CD14-positive monocyte (primary cell): ENCODE results near the gene TAF1B. TPM values are rescaled to one million over a fixed set of nuclear protein-coding genes. Genes with fewer than 3 reads are reported as not detected.

Experiments
- DNase-seq, 3 donors: peaks; one replicate each; pipeline ENCODE4 v3.0.0-alpha.2; 2011 to 2022
- H2AFZ ChIP-seq: 2 replicates; pipeline ENCODE4 v1.6.0; 2012; ENCODE audit warnings: mild to moderate bottlenecking, low read depth, low read length, inconsistent platforms; ENCODE audit not compliant: insufficient read depth, poor library complexity, severe bottlenecking
- H3K27ac ChIP-seq, 2 donors: 1 replicate in 1 of 2; 2 replicates in 1 of 2; pipeline ENCODE4 v1.5.1; 2012 to 2013; ENCODE audit warnings: low read length in 2 of 2, control low read depth in 1 of 2, inconsistent platforms in 1 of 2, low read depth in 1 of 2, mild to moderate bottlenecking in 1 of 2
- H3K27me3 ChIP-seq, 2 donors: one replicate each; pipeline versions ENCODE4 v1.6.0 to v1.6.1; 2011 to 2013; ENCODE audit warnings: low read length in 2 of 2; ENCODE audit not compliant: control insufficient read depth in 2 of 2, insufficient read depth in 2 of 2
- H3K36me3 ChIP-seq, 2 donors: replicated peaks in 1 of 2; 1 replicate in 1 of 2; 2 replicates in 1 of 2; pipeline versions ENCODE4 v1.5.1 to v1.6.1; 2012 to 2013; ENCODE audit warnings: low read length in 2 of 2, control low read depth in 1 of 2, inconsistent platforms in 1 of 2, mild to moderate bottlenecking in 1 of 2; ENCODE audit not compliant: insufficient read depth in 2 of 2, control insufficient read depth in 1 of 2
- H3K4me1 ChIP-seq, 2 donors: 1 replicate in 1 of 2; 2 replicates in 1 of 2; pipeline versions ENCODE4 v1.5.1 to v1.6.1; 2012 to 2013; ENCODE audit warnings: low read length in 2 of 2, control low read depth in 1 of 2, inconsistent platforms in 1 of 2, mild to moderate bottlenecking in 1 of 2, moderate library complexity in 1 of 2; ENCODE audit not compliant: insufficient read depth in 2 of 2, control insufficient read depth in 1 of 2
- H3K4me2 ChIP-seq: replicated peaks from 2 replicates; pipeline ENCODE3; 2012; ENCODE audit warnings: low read length, moderate library complexity, mild to moderate bottlenecking; ENCODE audit not compliant: poor library complexity, severe bottlenecking; ENCODE audit errors: extremely low read depth
- H3K4me3 ChIP-seq, 3 experiments: fragments of 200-600 bp in 1 of 3; sonication (generic) in 1 of 3; replicated peaks in 1 of 3; 1 replicate in 2 of 3; 2 replicates in 1 of 3; pipeline ENCODE4 v1.5.1; 2011 to 2013; ENCODE audit warnings: low read length in 3 of 3, mild to moderate bottlenecking in 3 of 3, control low read depth in 2 of 3, low read depth in 2 of 3, inconsistent platforms in 1 of 3, moderate library complexity in 1 of 3
- H3K79me2 ChIP-seq: 2 replicates; pipeline ENCODE4 v1.6.0; 2012; ENCODE audit warnings: mild to moderate bottlenecking, control low read depth, inconsistent platforms, low read length, moderate library complexity; ENCODE audit not compliant: insufficient read depth
- H3K9ac ChIP-seq: 2 replicates; pipeline ENCODE4 v1.6.0; 2017; ENCODE audit warnings: low read length, mild to moderate bottlenecking; ENCODE audit not compliant: insufficient read depth, poor library complexity, severe bottlenecking
- H3K9me3 ChIP-seq, 2 donors: replicated peaks in 1 of 2; 1 replicate in 1 of 2; 2 replicates in 1 of 2; pipeline versions ENCODE4 v1.5.1 to v1.6.1; 2012 to 2013; ENCODE audit warnings: low read length in 2 of 2, control low read depth in 1 of 2; ENCODE audit not compliant: control insufficient read depth in 1 of 2, insufficient read depth in 1 of 2
- H4K20me1 ChIP-seq: 2 replicates; pipeline ENCODE4 v1.6.0; 2012; ENCODE audit warnings: mild to moderate bottlenecking, low read length, control low read depth, moderate library complexity; ENCODE audit not compliant: insufficient read depth
- H3K27ac Mint-ChIP-seq, 7 donors: one replicate each; pipeline ENCODE4 v1.8.0; 2020; ENCODE audit warnings: mild to moderate bottlenecking in 7 of 7, mixed read lengths in 7 of 7, moderate library complexity in 6 of 7, inconsistent platforms in 2 of 7
- H3K27me3 Mint-ChIP-seq, 3 donors: one replicate each; pipeline ENCODE4 v1.8.0; 2021 to 2022; ENCODE audit warnings: low read depth in 3 of 3, mild to moderate bottlenecking in 3 of 3, mixed read lengths in 3 of 3, moderate library complexity in 3 of 3, inconsistent platforms in 1 of 3
- H3K36me3 Mint-ChIP-seq, 2 donors: one replicate each; pipeline ENCODE4 v1.8.0; 2020; ENCODE audit warnings: mixed read lengths in 2 of 2, inconsistent platforms in 1 of 2, mild to moderate bottlenecking in 1 of 2
- H3K4me1 Mint-ChIP-seq: one replicate; pipeline ENCODE4 v1.8.0; 2020; ENCODE audit warnings: mild to moderate bottlenecking, mixed read lengths
- H3K4me3 Mint-ChIP-seq, 2 donors: one replicate each; pipeline ENCODE4 v1.8.0; 2020; ENCODE audit warnings: mild to moderate bottlenecking in 2 of 2, mixed read lengths in 2 of 2, moderate library complexity in 1 of 2
- H3K9me3 Mint-ChIP-seq, 7 donors: one replicate each; pipeline ENCODE4 v1.8.0; 2020 to 2022; ENCODE audit warnings: mixed read lengths in 7 of 7, mild to moderate bottlenecking in 6 of 7, moderate library complexity in 6 of 7, inconsistent platforms in 2 of 7
- WGBS: methylation state at CpG from one replicate; pipeline ENCODE4 v1.1.5; 2013; ENCODE audit warnings: missing lambda C conversion rate; ENCODE audit not compliant: insufficient coverage; 5-methylcytosine and 5-hydroxymethylcytosine counted together
- intact Hi-C, 2 donors: fragments of 100-400 bp; cut with micrococcal nuclease; formaldehyde crosslinking; loops; one replicate each; pipeline versions ENCODE4 v1.15.0 to v1.15.1; 2023
- polyA plus RNA-seq, 3 donors: library from polyadenylated mRNA; depleted of rRNA in 1 of 3; unstranded in 2 of 3; stranded (reverse) in 1 of 3; fragments of 300-500 nt in 2 of 3; fragments of >200 nt in 1 of 3; fragmentation: Illumina TruSeq in 2 of 3; gene quantifications; 1 replicate in 2 of 3; 2 replicates in 1 of 3; pipeline ENCODE4 v1.2.3, GENCODE V29; 2012 to 2021
- TF ChIP-seq, protein P1 (sequence below): fragments of 200-600 bp; IDR thresholded peaks from one replicate; pipeline ENCODE4 v1.8.0; 2022; ENCODE audit warnings: antibody characterized with exemption, mild to moderate bottlenecking

Gene TAF1B
- polyA plus RNA-seq, 3 donors = 6.0 to 8.4 (median 7.2) TPM

DNA sequence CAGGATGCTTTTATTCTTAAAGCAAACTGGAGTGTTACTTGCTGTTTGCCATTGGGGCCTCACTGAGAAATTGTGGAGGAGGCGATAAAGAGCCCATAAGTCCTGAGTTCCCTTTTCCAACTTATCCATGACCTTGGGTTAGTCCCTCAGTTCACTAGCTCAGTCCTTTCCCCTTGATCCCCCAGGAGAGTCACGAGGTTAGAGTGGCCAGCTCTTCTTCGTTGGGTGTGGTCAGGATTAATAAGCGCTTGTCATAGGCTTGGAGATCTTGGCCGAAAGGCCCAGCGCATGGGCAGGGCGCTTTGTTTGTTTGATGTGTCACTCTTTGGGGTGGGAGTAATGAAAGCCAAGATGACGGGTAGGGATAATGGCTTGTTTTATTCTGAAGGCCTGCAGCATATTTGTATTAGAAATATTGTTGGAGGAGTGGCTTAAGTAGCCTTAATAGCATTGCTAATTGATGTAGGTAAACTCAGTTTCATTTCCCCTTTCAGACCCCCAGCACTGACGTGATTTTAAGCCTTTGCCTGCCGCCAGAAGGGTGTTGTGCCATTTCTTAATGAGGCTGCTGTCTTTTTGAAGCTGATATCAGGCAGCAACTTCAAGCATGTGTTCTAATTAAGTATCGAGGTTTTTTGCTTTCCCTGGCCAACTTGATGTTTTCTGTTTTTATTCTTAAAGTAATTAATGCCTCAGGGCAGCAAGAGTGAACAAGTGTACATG lies 123.9 kb downstream of the TAF1B start:
- WGBS = 100% methylated on average over 8 of the region's 11 CpGs
- Histone ChIP-seq H3K4me2 (no peak overlapping the region), H3K27me3 (peaks cover 0 to 3% of the 10 kb centered on the region in 2 donors), H3K4me3 (no peak overlapping the region), H2AFZ (no peak overlapping the region), H4K20me1 (no peaks in the 10 kb centered on the region), H3K9me3 (no peaks in the 10 kb centered on the region), H3K36me3 (no peaks in the 10 kb centered on the region), H3K9ac (no peak overlapping the region), H3K4me1 (no peaks in the 10 kb centered on the region), H3K27ac (no peak overlapping the region), H3K79me2 (no peaks in the 10 kb centered on the region)
- H3K27me3 Mint-ChIP-seq = peaks cover 3 to 6% (median 6%) of the 10 kb centered on the region in 3 donors
- no peak overlapping the region for H3K4me3 Mint-ChIP-seq
- TF ChIP-seq, protein P1, sequence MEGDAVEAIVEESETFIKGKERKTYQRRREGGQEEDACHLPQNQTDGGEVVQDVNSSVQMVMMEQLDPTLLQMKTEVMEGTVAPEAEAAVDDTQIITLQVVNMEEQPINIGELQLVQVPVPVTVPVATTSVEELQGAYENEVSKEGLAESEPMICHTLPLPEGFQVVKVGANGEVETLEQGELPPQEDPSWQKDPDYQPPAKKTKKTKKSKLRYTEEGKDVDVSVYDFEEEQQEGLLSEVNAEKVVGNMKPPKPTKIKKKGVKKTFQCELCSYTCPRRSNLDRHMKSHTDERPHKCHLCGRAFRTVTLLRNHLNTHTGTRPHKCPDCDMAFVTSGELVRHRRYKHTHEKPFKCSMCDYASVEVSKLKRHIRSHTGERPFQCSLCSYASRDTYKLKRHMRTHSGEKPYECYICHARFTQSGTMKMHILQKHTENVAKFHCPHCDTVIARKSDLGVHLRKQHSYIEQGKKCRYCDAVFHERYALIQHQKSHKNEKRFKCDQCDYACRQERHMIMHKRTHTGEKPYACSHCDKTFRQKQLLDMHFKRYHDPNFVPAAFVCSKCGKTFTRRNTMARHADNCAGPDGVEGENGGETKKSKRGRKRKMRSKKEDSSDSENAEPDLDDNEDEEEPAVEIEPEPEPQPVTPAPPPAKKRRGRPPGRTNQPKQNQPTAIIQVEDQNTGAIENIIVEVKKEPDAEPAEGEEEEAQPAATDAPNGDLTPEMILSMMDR = no peak
- H3K27ac Mint-ChIP-seq = no peak overlapping the region
- H3K4me1 Mint-ChIP-seq = peaks cover 5% of the 10 kb centered on the region
- no peaks in the 10 kb centered on the region for H3K9me3 Mint-ChIP-seq
- peak in 2 of 3 donors; percentile 11 to 15 for DNase-seq
- intact Hi-C loops = no loop called here
- no peaks in the 10 kb centered on the region for H3K36me3 Mint-ChIP-seq

- intact Hi-C loops = no loop called here
- TF ChIP-seq, protein P1 = no peak
- Histone ChIP-seq H3K36me3 (no peaks in the 10 kb centered on the region), H3K27me3 (no peaks in the 10 kb centered on the region), H3K4me1 (no peaks in the 10 kb centered on the region), H3K4me3 (no peak overlapping the region), H3K4me2 (no peak overlapping the region), H2AFZ (no peak overlapping the region), H3K9ac (no peak overlapping the region), H4K20me1 (no peaks in the 10 kb centered on the region), H3K9me3 (no peaks in the 10 kb centered on the region), H3K79me2 (no peaks in the 10 kb centered on the region), H3K27ac (no peak overlapping the region)
- Mint-ChIP-seq H3K4me3 (no peak overlapping the region), H3K9me3 (no peaks in the 10 kb centered on the region), H3K27ac (no peak overlapping the region), H3K36me3 (no peaks in the 10 kb centered on the region), H3K27me3 (peaks cover 6 to 9% (median 6%) of the 10 kb centered on the region in 3 donors), H3K4me1 (peaks cover 5% of the 10 kb centered on the region)
- WGBS = 88% methylated on average over 6 of the region's 10 CpGs
- no peak for DNase-seq
Measured at GRCh38 chr2:9968553-9969497, 125.6 kb downstream of the TAF1B start.
